ENCODE data around the gene ULK2.
"Not testable (repeated sequence)": the region's sequence is repeated elsewhere in the genome, so short reads cannot be mapped to it uniquely, and the experiment has no call there.

The ULK2 gene

GRCh38 chr17:19865021-19865420 lies 2.7 kb downstream of the ULK2 start:
- no peak for DNase-seq (ENCODE audit: low spot score)

DNA sequence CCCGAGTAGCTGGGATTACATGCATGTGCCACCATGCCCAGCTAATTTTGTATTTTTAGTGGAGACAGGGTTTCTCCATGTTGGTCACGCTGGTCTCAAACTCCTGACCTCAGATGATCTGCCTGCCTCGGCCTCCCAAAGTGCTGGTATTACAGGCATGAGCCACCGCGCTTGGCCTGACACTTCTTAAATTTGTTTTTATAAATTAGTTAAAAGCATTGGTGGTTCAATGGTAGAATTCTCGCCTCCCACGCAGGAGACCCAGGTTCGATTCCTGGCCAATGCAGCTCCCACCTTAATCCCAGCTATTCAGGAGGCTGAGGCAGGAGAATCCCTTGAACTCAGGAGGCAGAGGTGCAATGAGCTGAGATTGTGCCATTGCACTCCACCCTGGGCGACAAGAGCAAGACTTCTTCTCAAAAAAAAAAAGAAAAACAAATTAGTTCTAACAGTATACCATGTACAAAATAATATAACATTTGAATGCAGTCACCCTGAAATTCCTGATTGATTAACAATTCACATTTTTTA lies 7.0 kb downstream of the ULK2 start:
- DNase-seq (ENCODE audit: low spot score): not testable (repeated sequence)

DNA sequence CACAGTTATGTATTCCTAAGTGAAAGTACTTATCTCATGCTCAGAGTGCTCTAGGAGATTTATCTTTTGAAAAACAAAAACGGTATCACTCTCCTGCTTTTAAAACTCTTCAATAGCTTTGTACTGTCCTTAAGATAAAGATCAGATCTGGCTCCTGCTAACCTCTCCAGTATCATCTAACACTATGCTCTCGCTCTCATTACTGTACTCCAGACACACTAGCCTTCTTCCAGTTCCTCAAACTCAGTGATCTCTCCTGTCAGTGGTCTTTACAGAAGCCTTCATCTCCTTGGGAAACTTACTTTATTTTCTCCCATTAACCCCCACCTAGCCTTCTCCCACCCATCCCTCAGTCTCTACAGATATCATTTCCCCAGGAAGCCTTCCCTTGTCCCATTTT lies 10.1 kb downstream of the ULK2 start:
- no peak for DNase-seq (ENCODE audit: low spot score)

DNA sequence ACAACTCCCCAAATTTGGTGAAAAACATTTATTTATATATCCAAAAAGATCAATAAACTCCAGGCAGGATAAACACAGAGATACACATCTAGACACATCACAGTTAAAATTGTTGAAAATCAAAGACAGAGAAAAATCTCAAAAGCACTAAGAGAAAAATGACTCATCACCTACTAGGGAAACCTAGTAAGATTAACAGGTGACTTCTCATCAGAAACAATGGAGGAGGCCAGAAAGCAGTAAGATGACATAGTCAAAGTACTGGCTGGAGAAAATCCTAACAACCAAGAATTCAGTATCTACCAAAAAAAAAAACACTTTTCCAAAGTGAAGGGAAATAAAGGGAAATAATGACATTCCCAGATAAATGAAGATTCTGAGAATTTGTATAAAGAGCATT lies 33.8 kb downstream of the ULK2 start:
- DNase-seq (ENCODE audit: low spot score): no peak

DNA sequence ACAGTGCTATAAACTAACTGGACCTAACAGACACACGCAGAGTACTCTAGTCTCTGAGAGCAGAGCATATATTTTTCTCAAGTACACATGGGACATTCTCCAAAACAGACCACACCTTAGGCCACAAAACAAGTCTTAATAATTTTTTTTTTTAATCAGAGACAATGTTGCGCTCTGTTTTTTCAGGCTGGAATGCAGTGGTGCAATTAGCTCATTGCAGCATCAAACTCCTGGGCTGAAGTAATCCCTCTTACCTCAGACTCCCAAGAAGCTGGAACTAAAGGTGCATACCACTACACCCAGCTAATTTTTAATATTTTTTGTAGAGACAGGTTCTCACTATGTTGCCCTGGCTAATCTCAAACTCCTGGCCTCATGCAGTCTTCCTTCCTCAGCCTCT lies 37.7 kb downstream of the ULK2 start:
- no peak for DNase-seq (ENCODE audit: low spot score)

GRCh38 chr17:19812407-19812806 lies 55.3 kb downstream of the ULK2 start:
- DNase-seq (ENCODE audit: low spot score): no peak

GRCh38 chr17:19805006-19805405 lies 62.7 kb downstream of the ULK2 start:
- DNase-seq (ENCODE audit: low spot score): no peak

DNA sequence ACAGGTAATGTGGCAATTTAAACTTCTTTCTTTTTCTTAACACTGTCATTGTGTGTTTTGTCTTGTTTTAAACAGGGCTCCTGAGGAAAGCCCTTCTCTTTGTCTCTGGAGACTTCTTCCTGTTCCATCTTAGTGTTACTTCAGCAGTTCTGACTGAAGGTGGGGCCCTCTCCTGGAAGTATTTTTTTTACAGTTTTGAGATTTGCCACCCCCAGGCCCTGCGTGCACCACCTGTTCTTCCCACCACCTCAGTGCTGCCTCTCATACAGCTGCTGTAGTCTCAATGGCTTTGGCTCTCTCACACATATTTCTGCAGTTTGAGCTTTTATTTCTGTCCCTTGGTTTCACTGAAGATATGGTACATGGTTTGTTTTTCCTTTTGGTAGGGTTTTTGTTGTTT lies 67.2 kb downstream of the ULK2 start:
- DNase-seq (ENCODE audit: low spot score): no peak

- no peak for DNase-seq (ENCODE audit: low spot score)
Observed at GRCh38 chr17:19799796-19800195, 67.9 kb downstream of the ULK2 start.

DNA sequence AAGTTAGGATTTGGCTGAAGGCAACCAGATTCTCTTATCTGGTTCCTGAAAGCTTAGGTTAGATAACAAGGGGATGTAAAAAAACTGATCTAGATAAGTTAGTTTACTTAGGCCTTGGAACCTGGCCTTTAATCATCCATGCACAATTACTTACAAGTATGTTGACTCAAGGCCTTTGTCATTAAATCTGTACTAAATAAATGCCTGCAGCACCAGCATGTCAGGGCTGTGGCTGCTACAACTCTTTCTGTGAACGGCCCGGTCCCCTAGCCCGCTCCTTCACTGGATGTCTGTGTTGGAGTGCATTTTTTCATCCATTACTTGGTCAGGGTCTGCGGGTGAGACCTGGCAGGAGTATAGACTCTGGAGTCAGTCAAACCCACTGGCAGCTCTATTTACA lies 71.3 kb downstream of the ULK2 start:
- no peak for DNase-seq (ENCODE audit: low spot score)

- no peak for DNase-seq (ENCODE audit: low spot score)
Observed at GRCh38 chr17:19791918-19792550, 75.7 kb downstream of the ULK2 start.

DNA sequence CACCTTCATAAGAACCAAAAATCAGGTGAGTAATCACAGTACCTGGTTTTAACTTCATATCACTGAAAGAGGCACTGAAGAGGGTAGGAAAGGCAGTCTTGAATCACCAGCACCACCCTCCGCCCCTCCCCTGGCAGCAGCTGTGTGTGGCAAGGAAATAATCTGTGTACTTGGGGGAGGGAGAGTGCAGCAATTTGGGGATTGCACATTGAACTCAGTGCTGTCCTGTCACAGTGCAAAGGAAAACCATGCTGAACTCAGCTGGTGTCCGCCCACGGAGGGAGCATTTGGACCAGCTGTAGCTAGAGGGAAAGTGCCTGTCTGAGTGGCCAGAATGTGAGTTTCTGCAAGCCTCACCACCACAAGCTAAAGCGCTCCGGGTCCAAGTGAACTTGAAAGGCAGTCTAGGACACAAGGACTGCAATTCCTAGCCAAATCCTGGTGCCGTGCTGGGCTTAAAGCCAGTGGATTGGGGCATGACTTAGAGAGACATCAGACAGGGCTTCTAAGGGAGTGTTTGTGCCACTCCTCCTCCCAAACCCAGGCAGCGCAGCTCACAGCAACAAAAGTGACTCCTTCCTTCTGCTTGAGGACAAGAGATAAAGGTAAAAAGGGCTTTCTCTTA lies 79.9 kb downstream of the ULK2 start:
- no peak for DNase-seq (ENCODE audit: low spot score)

DNA sequence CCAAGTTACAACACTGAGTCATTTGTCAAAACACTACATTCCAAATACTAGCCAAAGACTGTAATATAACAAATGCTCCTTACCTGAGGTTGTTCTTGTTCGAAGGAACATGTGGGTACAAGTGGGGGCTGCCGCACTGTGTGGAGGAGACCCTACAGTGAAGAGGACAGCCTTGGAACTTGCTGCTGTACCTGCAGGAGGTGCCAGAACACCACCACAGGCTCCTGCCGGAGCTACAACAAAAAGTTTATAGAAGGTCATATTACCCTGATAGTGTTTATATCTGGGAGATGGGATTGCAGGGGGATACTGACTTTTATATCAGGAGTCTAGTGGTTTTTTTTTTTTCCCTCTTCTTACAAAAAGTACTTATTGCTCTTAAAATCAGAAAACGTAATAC lies 81.9 kb downstream of the ULK2 start:
- DNase-seq (ENCODE audit: low spot score): no peak

DNA sequence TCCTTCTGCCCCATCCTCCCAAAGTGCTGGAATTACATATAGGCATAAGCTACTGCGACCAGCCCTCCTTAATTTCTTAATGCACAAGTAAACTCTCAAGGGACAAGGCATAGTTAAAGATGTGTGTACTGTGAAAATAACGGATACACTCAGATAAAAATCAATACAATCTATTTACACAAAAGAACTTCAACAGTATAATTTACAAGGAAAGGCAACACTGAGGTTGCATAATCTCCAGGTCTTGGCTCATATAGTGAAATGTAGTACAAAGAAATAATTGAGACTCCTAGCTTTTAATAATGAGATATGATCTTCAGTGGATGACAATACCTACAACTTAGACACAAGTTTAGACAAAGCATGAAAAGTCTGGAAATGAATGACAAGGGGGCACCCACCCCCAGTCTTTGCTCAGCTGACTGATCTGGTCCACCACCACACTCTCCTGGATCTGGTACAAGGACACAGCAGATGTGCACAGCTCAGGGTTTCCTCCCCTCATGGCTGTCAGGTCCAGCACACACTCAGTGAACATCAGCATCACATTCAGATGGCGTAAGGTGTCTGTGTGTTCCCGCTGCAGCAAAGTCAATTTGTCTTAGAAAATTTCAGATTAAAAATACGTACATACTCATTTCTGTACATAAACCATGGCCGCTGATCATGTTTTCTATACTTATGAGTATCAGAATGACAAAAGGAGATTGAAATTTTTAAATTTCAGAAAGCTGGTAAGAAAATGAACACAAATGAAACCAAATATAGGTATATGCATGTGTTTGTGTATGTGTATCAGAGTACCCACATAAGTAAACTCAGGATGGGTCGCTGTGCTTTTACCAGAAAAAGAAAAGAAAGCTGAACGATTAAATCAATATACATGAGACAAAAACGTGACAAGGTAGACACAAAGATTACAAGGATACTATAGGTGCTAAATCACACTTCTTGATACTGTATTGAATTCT lies 86.0 kb downstream of the ULK2 start:
- DNase-seq (ENCODE audit: low spot score): no peak

DNA sequence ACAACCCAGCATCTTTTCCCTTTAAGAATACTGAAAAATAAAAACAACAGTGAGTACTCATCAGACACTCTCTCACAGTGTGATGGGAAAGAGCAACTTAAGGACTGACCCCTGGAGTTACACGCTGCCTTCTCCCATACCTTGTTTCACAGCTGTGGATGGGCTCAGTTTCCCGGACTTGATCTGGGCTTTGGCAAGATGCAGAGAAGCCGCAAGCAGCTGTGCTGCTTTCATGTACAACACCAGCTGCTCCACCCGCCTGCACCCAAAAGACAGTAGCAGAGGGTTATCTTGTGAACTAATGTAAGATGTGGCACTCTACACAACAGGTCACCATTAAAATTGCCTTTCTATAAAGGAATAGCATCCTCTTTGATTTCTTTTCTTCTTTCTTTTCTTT lies 86.9 kb downstream of the ULK2 start:
- no peak for DNase-seq (ENCODE audit: low spot score)

GRCh38 chr17:19773534-19773933 lies 94.2 kb downstream of the ULK2 start:
- no peak for DNase-seq (ENCODE audit: low spot score)

GRCh38 chr17:19771971-19772630 lies 95.6 kb downstream of the ULK2 start:
- DNase-seq (ENCODE audit: low spot score): no peak

GRCh38 chr17:19770985-19771735 lies 96.6 kb downstream of the ULK2 start:
- no peak for DNase-seq (ENCODE audit: low spot score)

DNA sequence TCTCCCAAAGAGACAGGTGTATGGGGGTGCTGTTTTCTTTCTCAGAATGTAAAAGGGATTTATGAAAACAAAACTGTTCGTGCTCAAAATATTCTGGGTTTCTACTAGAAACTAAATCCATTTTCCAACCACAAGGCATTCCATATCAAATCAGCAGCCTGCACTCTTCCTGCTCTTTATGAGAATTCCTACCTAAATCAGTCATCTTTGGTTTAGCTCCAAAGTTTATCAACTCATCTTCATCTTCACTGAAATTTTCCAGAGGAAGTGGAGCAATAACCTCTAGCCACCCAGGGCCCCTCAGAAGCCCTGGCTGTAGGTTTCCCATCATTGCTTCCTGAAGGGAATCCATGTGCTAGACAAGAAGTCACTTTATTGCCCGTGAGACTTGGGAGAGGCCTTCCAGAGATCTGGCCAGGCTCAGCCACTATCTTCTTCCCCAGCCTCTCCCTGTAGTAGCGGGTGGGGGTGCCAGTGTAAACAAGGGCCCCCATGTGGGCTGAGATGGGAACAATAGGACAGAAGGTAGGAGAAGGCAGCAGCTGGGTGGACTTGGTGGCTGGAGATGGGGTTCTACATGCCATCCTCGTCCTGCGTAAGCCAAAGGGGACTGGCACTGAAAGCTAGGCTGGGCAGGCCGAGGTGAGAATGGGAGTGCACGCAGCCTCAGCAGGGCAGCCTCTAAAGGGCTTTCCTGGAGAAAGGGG lies 97.6 kb downstream of the ULK2 start:
- DNase-seq (ENCODE audit: low spot score): peak; percentile 53

- DNase-seq (ENCODE audit: low spot score): no peak
Observed at GRCh38 chr17:19768046-19768782, 99.5 kb downstream of the ULK2 start.
